HepG2 (cell line): ENCODE results near the gene CHEK2. TPM values are rescaled to one million over a fixed set of nuclear protein-coding genes. Genes with fewer than 3 reads are reported as not detected.

Experiments
- ATF7-NPFF ChIP-seq: sonication (generic); formaldehyde crosslinking; IDR thresholded peaks from 2 replicates; pipeline ENCODE4 v1.8.1; 2023; ENCODE audit warnings: mild to moderate bottlenecking, low read depth, missing genetic modification reagents, moderate library complexity
- CCDC6 ChIP-seq: sonication (generic); formaldehyde crosslinking; IDR thresholded peaks from 2 replicates; pipeline ENCODE4 v1.8.1; 2022; ENCODE audit warnings: mild to moderate bottlenecking, missing genetic modification reagents, moderate library complexity
- ELF3 ChIP-seq: IDR thresholded peaks from 2 replicates; pipeline ENCODE4 v1.6.1; 2016; ENCODE audit warnings: missing genetic modification reagents, missing compliant biosample characterization
- ELF4 ChIP-seq: sonication (generic); formaldehyde crosslinking; IDR thresholded peaks from 2 replicates; pipeline ENCODE4 v1.5.0; 2020; ENCODE audit warnings: missing genetic modification reagents, mild to moderate bottlenecking, moderate library complexity, borderline replicate concordance
- FOXK1 ChIP-seq: sonication (generic); formaldehyde crosslinking; IDR thresholded peaks from 2 replicates; pipeline ENCODE4 v1.4.0; 2020; ENCODE audit warnings: low read depth, missing genetic modification reagents, borderline replicate concordance
- IRF2 ChIP-seq: IDR thresholded peaks from 2 replicates; pipeline ENCODE4 v1.6.1; 2018; ENCODE audit warnings: missing genetic modification reagents, missing compliant biosample characterization
- JARID2 ChIP-seq: sonication (generic); formaldehyde crosslinking; IDR thresholded peaks from 2 replicates; pipeline ENCODE4 v1.8.1; 2023; ENCODE audit warnings: missing genetic modification reagents, inconsistent platforms; ENCODE audit not compliant: insufficient replicate concordance
- NFE2L1 ChIP-seq: sonication (generic); formaldehyde crosslinking; IDR thresholded peaks from 2 replicates; pipeline ENCODE4 v1.4.0; 2020; ENCODE audit warnings: missing genetic modification reagents, mild to moderate bottlenecking, borderline replicate concordance
- PAF1 ChIP-seq: IDR thresholded peaks from 2 replicates; pipeline ENCODE4 v1.6.1; 2016; ENCODE audit warnings: missing genetic modification reagents, missing compliant biosample characterization
- POLR2A ChIP-seq, 2 experiments: IDR thresholded peaks; 2 replicates each; pipeline ENCODE4 v1.6.1; 2011; ENCODE audit warnings: low read depth in 2 of 2, low read length in 2 of 2, mild to moderate bottlenecking in 1 of 2, moderate library complexity in 1 of 2; ENCODE audit not compliant: insufficient read depth in 1 of 2
- RFX5 ChIP-seq: IDR thresholded peaks from 2 replicates; pipeline ENCODE4 v1.6.1; 2011; ENCODE audit warnings: low read depth, low read length, improper control_type of control experiment
- SAP130 ChIP-seq: IDR thresholded peaks from 2 replicates; pipeline ENCODE4 v1.6.1; 2016; ENCODE audit warnings: low read depth
- SNAI1 ChIP-seq: sonication (generic); formaldehyde crosslinking; IDR thresholded peaks from 2 replicates; pipeline ENCODE4 v1.5.0; 2020; ENCODE audit warnings: mild to moderate bottlenecking, missing genetic modification reagents, borderline replicate concordance
- STAT5B ChIP-seq: sonication (generic); formaldehyde crosslinking; IDR thresholded peaks from 2 replicates; pipeline ENCODE4 v1.4.0; 2020; ENCODE audit warnings: missing genetic modification reagents
- ZKSCAN8 ChIP-seq: IDR thresholded peaks from 2 replicates; pipeline ENCODE4 v1.6.1; 2016; ENCODE audit warnings: borderline replicate concordance, missing genetic modification reagents, missing compliant biosample characterization
- ZNF160 ChIP-seq: sonication (generic); formaldehyde crosslinking; IDR thresholded peaks from 2 replicates; pipeline ENCODE4 v1.8.0; 2022; ENCODE audit warnings: mild to moderate bottlenecking, inconsistent platforms, missing genetic modification reagents
- ZNF253 ChIP-seq: sonication (generic); formaldehyde crosslinking; IDR thresholded peaks from 2 replicates; pipeline ENCODE4 v1.8.0; 2022; ENCODE audit warnings: mild to moderate bottlenecking, missing genetic modification reagents, borderline replicate concordance
- ZNF256 ChIP-seq: sonication (generic); formaldehyde crosslinking; conservative IDR thresholded peaks from 2 replicates; pipeline ENCODE4 v1.4.0; 2020; ENCODE audit warnings: missing genetic modification reagents
- ZNF564 ChIP-seq: sonication (generic); formaldehyde crosslinking; IDR thresholded peaks from 2 replicates; pipeline ENCODE4 v1.8.1; 2023; ENCODE audit warnings: mild to moderate bottlenecking, missing genetic modification reagents
- ZNF883 ChIP-seq: sonication (generic); formaldehyde crosslinking; IDR thresholded peaks from 2 replicates; pipeline ENCODE4 v1.5.1; 2020; ENCODE audit warnings: mild to moderate bottlenecking, missing genetic modification reagents; ENCODE audit errors: not compliant biosample characterization
- polyA plus RNA-seq, 8 experiments: library from polyadenylated mRNA; depleted of rRNA in 3 of 8; stranded (reverse) in 7 of 8; unstranded in 1 of 8; fragments of >200 nt; fragmentation: Illumina TruSeq in 4 of 8; extraction: Trizol in 4 of 8; gene quantifications; 2 replicates each; pipeline versions ENCODE4 v1.2.1 to v1.2.3, GENCODE V29; 2011 to 2016; ENCODE audit warnings: low read depth in 4 of 8, missing spikeins in 1 of 8, mixed read lengths in 1 of 8; ENCODE audit not compliant: insufficient read depth in 1 of 8
- total RNA-seq, 5 experiments: library from RNA; depleted of rRNA; stranded (reverse); fragments of >200 nt; fragmentation: Illumina TruSeq; extraction: Trizol; gene quantifications; 2 replicates each; pipeline ENCODE4 v1.2.3, GENCODE V29; 2016; ENCODE audit warnings: low read depth in 1 of 5
- TF ChIP-seq, protein P1 (sequence below): sonication (generic); formaldehyde crosslinking; IDR thresholded peaks from 2 replicates; pipeline ENCODE4 v1.5.1; 2020; ENCODE audit warnings: mild to moderate bottlenecking, missing genetic modification reagents, borderline replicate concordance
- TF ChIP-seq, protein P2 (sequence below): sonication (generic); formaldehyde crosslinking; IDR thresholded peaks from 2 replicates; pipeline ENCODE4 v1.8.1; 2022; ENCODE audit warnings: low read depth, mild to moderate bottlenecking, missing genetic modification reagents
- TF ChIP-seq, protein P3 (sequence below): sonication (generic); formaldehyde crosslinking; IDR thresholded peaks from 2 replicates; pipeline ENCODE4 v1.4.0; 2020; ENCODE audit warnings: missing genetic modification reagents
- TF ChIP-seq, protein P4 (sequence below): sonication (generic); formaldehyde crosslinking; IDR thresholded peaks from 2 replicates; pipeline ENCODE4 v1.9.0; 2021; ENCODE audit warnings: missing genetic modification reagents, borderline replicate concordance

Gene CHEK2
- total and polyA plus RNA-seq, 2 of the 13 experiments (the other 11 are each of a cell fraction or from before 2014, with no cell fraction given), result 27.0 to 40.5 TPM

DNA sequence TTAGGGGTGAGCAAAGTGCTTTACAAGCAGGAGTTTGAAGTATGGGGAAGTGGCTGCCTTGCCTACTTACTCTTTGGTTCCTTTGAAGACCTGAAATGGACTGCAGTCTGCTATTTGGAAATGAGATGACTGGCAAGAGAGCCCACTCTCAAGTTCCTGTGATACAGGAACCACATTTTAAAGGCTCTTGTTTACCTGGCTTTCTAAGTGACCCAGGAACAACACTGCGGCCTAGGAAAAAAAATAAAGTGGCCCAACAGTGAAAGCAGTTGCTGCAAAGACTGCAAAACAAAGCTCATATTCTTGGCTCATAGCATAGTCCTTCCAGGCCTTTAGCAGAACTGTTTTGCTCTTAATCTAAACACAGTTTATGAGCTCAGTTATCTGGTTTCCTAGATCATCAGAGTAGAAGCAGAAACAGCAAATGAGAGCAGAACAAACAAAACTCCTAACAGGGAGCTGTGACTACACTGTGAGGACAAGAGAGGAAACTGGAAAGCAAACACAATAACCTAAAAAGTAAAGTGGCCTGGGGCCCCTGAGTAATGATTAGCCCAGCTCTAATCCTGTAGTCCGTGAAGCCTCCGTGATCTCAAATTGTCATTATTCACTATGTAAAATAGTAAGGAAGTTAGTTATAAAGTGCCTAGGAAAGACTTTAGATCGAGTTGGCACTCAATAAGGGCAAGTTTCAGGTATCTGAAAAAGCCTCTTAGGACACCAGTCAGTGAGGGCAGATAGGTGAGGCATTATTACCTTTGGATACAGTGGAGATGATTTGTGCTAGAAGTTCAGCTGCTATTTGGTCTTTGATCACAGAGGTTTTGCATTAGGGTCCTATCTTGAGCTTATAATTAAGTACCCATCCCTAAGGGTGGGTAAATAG lies 42.4 kb upstream of the CHEK2 start (continued):
- peak; percentile 61; the same call in 1 of the 2 replicates for TF ChIP-seq ZKSCAN8 (CRISPR knock-in tag)
- no peak for TF ChIP-seq CCDC6 (CRISPR knock-in tag)
- TF ChIP-seq STAT5B (CRISPR knock-in tag), result no peak
- TF ChIP-seq, protein P1, sequence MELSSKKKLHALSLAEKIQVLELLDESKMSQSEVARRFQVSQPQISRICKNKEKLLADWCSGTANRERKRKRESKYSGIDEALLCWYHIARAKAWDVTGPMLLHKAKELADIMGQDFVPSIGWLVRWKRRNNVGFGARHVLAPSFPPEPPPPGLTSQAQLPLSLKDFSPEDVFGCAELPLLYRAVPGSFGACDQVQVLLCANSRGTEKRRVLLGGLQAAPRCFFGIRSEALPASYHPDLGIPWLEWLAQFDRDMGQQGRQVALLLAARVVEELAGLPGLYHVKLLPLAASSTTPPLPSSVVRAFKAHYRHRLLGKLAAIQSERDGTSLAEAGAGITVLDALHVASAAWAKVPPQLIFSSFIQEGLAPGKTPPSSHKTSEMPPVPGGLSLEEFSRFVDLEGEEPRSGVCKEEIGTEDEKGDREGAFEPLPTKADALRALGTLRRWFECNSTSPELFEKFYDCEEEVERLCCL (CRISPR knock-in tag), result no peak
- TF ChIP-seq ELF4 (CRISPR knock-in tag), result peak; percentile 56; the same call in 1 of the 2 replicates
- TF ChIP-seq, protein P2, sequence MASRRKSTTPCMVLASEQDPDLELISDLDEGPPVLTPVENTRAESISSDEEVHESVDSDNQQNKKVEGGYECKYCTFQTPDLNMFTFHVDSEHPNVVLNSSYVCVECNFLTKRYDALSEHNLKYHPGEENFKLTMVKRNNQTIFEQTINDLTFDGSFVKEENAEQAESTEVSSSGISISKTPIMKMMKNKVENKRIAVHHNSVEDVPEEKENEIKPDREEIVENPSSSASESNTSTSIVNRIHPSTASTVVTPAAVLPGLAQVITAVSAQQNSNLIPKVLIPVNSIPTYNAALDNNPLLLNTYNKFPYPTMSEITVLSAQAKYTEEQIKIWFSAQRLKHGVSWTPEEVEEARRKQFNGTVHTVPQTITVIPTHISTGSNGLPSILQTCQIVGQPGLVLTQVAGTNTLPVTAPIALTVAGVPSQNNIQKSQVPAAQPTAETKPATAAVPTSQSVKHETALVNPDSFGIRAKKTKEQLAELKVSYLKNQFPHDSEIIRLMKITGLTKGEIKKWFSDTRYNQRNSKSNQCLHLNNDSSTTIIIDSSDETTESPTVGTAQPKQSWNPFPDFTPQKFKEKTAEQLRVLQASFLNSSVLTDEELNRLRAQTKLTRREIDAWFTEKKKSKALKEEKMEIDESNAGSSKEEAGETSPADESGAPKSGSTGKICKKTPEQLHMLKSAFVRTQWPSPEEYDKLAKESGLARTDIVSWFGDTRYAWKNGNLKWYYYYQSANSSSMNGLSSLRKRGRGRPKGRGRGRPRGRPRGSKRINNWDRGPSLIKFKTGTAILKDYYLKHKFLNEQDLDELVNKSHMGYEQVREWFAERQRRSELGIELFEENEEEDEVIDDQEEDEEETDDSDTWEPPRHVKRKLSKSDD (CRISPR knock-in tag), result no peak
- TF ChIP-seq ZNF160 (CRISPR knock-in tag), result 0 out of 2 replicates have a peak, but pooled peaks have one; percentile 47
- TF ChIP-seq RFX5, result no peak
- no peak for TF ChIP-seq ZNF256 (CRISPR knock-in tag)
- no peak for TF ChIP-seq SNAI1 (CRISPR knock-in tag)
- no peak for TF ChIP-seq ZNF253
- no peak; a peak in 1 of 4 replicates for TF ChIP-seq POLR2A (IDR thresholded peaks at IDR 0.05; ENCODE audit: insufficient read depth in 1 of 2, low read depth in 2 of 2, low read length in 2 of 2)
- no peak for TF ChIP-seq ATF7-NPFF
- TF ChIP-seq PAF1 (CRISPR knock-in tag), result no peak
- peak; percentile 75 for TF ChIP-seq SAP130 (CRISPR knock-in tag)
- TF ChIP-seq, protein P3, sequence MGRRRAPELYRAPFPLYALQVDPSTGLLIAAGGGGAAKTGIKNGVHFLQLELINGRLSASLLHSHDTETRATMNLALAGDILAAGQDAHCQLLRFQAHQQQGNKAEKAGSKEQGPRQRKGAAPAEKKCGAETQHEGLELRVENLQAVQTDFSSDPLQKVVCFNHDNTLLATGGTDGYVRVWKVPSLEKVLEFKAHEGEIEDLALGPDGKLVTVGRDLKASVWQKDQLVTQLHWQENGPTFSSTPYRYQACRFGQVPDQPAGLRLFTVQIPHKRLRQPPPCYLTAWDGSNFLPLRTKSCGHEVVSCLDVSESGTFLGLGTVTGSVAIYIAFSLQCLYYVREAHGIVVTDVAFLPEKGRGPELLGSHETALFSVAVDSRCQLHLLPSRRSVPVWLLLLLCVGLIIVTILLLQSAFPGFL (CRISPR knock-in tag), result no peak
- peak; percentile 70; the same call in 1 of the 2 replicates for TF ChIP-seq FOXK1 (CRISPR knock-in tag)
- no peak for TF ChIP-seq NFE2L1 (CRISPR knock-in tag)
- TF ChIP-seq JARID2 (CRISPR knock-in tag), result no peak
- no peak for TF ChIP-seq ZNF564 (CRISPR knock-in tag)
- TF ChIP-seq IRF2 (CRISPR knock-in tag), result no peak
- TF ChIP-seq, protein P4, sequence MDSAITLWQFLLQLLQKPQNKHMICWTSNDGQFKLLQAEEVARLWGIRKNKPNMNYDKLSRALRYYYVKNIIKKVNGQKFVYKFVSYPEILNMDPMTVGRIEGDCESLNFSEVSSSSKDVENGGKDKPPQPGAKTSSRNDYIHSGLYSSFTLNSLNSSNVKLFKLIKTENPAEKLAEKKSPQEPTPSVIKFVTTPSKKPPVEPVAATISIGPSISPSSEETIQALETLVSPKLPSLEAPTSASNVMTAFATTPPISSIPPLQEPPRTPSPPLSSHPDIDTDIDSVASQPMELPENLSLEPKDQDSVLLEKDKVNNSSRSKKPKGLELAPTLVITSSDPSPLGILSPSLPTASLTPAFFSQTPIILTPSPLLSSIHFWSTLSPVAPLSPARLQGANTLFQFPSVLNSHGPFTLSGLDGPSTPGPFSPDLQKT (CRISPR knock-in tag), result no peak
- peak; percentile 54 for TF ChIP-seq ELF3 (CRISPR knock-in tag)
- no peak for TF ChIP-seq ZNF883 (CRISPR knock-in tag)
